ENCODE measurements around the gene SEMA4C.
A peak's percentile ranks its signal among the peaks of the same experiment; 100 is the strongest.

Gene SEMA4C

GRCh38 chr2:96838345-96839292, 31.3 kb downstream of the SEMA4C start:
- DNase-seq, result no peak

GRCh38 chr2:96837575-96837974, 32.3 kb downstream of the SEMA4C start:
- DNase-seq, result no peak

GRCh38 chr2:96835830-96836229, 34.0 kb downstream of the SEMA4C start:
- no peak for DNase-seq

- peak; percentile 69 for DNase-seq
Observed at GRCh38 chr2:96832754-96833507, 36.9 kb downstream of the SEMA4C start.

DNA sequence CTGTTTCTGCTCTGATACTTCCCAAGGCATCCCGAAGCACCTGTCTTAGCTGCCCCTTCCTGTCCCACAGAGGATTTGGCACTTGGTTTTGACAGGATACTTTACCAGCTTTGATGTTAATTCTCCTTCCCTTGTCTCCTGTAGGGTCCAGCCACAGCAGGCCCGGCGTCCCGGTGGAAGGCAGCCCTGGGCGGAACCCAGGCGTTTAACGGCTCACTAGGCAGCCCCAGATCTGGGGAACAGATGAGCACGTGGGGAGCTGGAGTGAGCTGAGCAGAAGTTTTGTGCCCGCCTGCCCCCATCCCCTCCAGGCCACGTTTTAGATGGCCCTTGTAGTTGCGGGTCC, 37.5 kb downstream of the SEMA4C start:
- DNase-seq, result no peak

GRCh38 chr2:96831679-96832078, 38.2 kb downstream of the SEMA4C start:
- no peak for DNase-seq

- DNase-seq, result no peak
Observed at GRCh38 chr2:96830044-96830562, 39.8 kb downstream of the SEMA4C start.

DNA sequence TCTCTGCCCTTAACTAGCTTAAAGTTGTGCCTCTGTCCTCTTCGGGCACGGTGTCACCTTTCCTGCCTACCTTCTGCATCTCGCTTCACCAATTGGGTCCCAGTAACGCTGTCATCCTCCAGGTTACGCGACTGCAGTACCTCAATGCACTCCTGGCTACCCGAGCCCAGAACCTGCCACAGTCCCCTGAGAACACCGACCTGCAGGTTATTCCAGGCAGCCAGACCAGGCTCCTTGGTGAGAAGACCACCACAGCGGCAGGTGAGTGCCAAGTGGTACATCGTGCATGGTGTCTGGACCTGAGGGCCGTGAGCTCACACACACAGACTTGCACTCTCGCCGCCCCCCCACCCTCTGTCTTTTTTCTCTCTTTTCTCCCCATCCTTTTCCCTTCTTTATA, 41.0 kb downstream of the SEMA4C start:
- DNase-seq, result no peak

DNA sequence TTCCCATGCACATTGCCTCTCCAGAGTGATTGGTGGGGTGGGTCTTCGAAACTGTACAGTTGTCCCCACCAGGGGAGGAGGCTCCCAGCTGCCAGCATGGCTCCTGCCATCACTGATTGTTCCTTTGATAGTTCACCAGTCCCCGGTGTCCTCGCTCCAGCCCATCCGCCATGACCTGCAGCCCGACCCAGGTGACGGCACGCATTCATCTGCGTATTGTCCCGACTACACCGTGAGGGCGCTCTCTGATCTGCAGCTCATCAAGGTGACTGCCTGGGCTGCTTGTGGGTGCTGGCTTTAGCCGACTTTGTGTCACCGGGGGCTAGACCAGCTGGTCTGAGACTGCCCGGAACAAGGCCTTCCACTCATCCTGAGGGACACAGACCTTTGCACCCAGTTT, 41.4 kb downstream of the SEMA4C start:
- DNase-seq, result no peak

DNA sequence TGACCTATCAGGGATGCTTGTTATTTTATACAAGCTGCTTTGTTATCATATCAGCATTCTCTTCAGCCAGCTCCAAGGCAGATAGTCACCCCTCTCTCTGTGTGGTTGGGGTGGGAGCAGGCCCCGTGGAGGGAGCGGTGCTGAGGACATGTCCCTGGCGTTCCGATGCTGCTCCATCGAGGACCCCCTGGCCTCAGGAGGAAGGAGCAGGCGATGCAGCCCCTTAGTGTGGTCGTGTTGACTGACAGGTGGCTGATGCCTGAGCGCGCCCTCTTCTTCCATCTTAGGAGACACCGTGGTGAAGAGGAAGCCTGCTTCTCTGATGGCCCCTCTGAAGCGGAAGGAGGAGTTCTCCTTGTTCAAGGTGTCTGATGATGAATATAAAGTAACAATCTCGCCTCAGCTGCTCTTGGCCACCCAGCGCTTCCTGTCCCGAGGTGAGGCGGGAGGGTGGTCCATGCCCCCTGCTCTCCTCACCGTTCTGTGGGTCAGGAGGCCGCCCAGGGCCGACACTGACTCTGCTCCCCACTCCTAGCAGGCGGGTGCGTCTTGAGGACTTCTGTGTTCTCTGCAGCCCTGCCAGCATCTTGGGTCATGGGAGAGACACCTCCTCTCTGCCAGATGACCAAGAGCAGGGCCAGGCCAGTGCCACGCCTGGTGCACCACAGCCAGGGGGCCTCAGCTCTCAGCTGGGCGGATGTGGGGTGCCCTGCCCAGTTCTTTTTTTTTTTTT, 43.2 kb downstream of the SEMA4C start:
- DNase-seq, result no peak

DNA sequence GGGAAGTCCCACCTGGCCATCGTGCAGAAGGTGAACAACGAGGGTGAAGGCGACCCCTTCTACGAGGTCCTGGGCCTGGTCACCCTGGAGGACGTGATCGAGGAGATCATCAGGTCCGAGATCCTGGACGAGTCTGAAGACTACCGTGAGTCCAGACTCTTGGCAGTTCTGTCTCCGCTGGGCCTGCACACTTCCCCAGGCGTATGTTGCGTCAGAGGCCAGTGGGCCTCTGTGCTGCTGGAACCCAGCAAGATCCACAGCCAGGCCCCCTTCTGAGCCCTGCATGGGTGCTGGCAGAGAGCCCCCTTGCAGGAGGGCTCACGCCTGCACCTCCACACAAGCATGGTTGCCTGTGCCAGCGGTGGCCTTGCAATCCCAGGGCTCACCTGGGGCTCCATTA, 44.8 kb downstream of the SEMA4C start:
- DNase-seq, result no peak

DNA sequence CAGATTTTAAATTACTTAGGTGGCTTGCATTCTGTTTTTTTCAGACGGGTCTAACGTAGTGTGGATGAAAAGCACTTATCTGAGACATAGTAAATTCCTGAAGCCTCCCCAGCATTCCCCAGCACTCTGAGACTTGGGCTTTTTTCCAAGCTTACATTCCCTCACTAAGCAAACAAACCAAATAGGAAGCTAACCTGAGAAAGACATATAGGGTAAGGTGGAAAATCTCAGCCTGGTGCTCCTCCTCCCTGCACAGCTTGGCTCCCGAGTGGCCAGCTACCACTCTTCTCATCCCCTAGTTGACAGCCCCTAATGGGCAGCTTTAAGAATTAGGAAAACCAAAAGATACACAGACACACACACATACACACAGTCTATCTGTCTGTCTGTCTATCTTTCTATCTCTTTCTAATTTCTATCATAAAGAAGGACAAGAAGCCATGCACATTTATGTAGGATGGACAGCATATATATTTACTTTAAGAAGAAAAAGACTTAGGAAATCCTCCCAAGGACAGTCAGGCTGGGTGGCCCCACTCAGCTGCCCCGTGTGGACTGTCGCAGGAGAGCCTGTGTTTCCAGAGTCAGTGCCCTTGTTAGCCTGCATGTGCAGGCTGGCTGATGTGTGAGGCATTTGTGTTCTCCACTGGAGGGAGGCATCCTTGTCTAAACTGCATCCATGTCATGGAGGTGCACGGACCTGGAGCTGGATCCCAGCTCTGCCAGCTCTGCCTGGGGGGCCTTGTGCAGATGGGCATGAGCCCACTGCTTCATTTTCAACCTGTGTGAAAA, 45.6 kb downstream of the SEMA4C start:
- DNase-seq, result peak; percentile 60

DNA sequence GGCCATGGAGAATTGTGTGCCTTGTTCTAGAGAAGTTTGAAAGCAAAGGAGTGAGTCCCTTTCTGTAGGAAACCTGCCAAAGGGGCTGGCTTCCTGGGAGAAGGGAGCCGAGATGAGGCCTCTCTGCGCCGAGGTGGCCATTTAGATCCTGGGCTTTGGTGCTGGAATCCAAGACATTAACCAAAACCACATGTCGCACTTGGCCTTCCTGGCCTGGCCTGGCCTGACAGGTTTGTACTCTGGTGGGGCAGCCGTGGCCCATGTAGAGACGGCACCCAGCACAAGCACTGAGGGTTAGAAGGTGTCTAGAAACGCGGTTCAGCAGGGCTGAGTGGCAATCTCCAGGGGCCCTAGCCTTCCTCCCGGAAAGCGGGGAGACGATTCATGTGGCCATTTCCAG, 46.7 kb downstream of the SEMA4C start:
- no peak for DNase-seq

DNA sequence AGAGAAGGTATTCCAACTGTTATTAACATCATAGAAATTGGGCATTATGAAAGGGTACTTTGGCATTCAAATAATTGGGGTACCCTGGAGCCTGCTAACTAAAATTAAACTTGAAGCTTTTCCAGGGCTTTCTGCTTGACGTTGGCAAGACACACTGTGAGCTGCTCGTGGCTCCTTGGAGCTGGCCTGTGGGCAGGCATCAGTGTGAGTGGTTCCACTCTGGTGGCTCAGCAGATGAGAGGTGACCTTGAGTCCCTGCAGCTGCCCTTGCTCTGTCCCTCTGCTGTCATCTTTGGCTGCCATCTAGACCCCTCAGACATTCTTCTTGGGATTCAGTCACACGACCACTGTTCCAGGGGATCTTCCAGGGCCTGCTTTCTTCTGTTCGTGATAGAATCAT, 47.1 kb downstream of the SEMA4C start:
- DNase-seq, result no peak

- no peak for DNase-seq
Observed at GRCh38 chr2:96821113-96821675, 48.7 kb downstream of the SEMA4C start.

DNA sequence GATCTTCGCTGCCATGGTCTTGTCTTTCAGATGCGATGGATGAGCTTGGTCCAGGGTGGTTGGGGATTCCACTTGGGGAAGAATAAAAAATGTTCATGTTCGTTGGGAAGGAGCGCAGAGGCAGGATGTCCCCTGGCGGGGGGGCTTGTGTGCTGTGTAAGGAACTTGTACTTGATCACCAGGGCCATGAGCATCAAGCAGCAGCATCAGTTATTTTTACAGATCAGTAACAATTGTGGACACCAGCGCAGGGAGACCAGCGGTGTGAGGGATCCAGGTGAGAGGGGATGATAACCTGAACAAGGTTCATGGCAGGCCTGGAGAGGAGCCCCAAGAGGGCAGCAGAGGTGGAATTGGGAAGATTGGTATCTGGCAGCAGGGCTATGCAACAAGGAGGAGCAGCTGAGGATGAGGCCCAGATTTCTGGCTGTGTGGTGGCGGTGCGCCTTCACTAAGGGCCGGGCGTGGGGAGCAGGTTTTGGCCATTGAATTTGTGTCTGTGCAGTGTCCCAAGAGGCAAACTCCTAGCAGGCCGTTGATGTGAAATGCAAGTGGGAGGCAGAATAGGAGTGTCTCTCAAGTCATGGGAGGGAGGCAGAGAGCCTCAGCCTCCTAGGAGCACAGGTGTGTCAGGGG, 49.9 kb downstream of the SEMA4C start:
- DNase-seq, result no peak

DNA sequence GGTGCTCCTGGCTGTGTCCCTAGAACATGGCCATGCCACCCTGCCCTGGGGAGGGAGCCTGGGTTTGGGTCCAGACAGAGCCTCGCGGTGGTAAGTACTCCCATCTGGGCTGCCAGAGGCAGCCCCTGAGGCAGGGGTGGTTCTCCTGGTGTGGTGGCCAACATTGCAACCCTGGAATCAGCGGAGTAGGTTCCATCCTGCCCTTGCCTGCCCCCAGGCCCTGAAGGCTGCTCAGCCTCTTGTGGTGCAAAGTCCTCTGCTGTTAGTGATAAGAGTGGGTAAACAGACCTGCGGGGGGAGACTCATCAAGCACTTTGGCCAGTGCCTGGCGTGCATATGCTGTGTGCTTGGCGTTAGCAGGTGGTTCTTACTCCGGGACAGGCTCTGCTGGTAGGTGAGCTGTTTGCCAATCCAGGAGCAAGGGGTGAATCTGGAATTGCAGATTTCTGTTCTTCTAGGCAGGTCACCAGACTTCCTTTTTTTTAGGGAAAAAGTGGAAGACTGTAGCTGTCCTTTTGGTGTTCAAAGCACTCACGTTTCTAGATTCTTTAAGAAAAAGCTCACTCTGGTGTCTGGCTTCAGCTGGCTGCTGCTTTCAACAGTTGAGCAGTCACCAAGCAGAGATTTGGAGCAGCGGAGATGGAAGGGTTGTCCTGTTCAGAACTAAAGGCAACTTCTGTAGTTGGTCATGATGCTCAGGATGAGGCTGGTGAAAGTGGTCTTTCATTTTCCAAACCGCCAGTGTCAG, 50.6 kb downstream of the SEMA4C start:
- no peak for DNase-seq

GRCh38 chr2:96817882-96818281, 52.0 kb downstream of the SEMA4C start:
- DNase-seq, result no peak

- no peak for DNase-seq
Observed at GRCh38 chr2:96816836-96817702, 52.8 kb downstream of the SEMA4C start.
